Measurements from ENCODE around the gene PBX3.

PBX3 gene

DNA sequence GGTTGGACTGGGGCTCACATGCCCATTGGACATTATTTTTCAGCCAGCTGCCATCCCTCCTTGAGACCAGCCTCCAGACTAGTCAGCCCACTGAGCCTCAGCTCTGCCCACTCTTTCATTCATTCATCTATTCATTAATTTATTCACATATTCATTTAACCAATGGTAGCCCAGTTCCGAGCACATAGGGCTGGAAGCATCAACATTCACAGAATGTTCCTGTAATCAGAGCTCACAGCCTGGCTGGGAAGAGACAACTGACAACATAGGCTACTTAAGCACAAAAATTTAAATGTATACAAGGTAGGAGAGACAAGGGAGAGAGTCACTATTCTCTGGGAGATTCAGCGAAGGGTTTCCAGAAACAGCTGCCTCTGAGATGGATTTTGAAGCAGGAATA, 17.0 kb upstream of the PBX3 start:
- Histone ChIP-seq H3K27me3 (ENCODE audit: low read length) (no peaks in the 10 kb centered on the region), H3K4me3 (ENCODE audit: insufficient read depth, low read length, poor library complexity, severe bottlenecking) (no peak overlapping the region), H3K36me3 (ENCODE audit: low read length) (no peaks in the 10 kb centered on the region), H3F3A (ENCODE audit: insufficient read depth) (no peaks in the 10 kb centered on the region), H4K20me1 (ENCODE audit: low read depth, low read length) (no peaks in the 10 kb centered on the region), H3K27ac (ENCODE audit: low read depth, low read length) (no peak overlapping the region), H2AFZ (ENCODE audit: low read depth, low read length, severe bottlenecking) (no peak overlapping the region), H3K9ac (ENCODE audit: low read length) (no peak overlapping the region), H3K9me2 (replicated peaks; ENCODE audit: insufficient read depth, low read length) (no peaks in the 10 kb centered on the region), H3K79me2 (ENCODE audit: insufficient read depth, low read length) (no peaks in the 10 kb centered on the region), H3K4me2 (ENCODE audit: low read depth, low read length, poor library complexity, severe bottlenecking) (no peak overlapping the region), H3K9me3 (ENCODE audit: insufficient read depth, low read length) (no peaks in the 10 kb centered on the region)
- TF ChIP-seq, protein P1, sequence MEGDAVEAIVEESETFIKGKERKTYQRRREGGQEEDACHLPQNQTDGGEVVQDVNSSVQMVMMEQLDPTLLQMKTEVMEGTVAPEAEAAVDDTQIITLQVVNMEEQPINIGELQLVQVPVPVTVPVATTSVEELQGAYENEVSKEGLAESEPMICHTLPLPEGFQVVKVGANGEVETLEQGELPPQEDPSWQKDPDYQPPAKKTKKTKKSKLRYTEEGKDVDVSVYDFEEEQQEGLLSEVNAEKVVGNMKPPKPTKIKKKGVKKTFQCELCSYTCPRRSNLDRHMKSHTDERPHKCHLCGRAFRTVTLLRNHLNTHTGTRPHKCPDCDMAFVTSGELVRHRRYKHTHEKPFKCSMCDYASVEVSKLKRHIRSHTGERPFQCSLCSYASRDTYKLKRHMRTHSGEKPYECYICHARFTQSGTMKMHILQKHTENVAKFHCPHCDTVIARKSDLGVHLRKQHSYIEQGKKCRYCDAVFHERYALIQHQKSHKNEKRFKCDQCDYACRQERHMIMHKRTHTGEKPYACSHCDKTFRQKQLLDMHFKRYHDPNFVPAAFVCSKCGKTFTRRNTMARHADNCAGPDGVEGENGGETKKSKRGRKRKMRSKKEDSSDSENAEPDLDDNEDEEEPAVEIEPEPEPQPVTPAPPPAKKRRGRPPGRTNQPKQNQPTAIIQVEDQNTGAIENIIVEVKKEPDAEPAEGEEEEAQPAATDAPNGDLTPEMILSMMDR (IDR thresholded peaks at IDR 0.05; ENCODE audit: insufficient read depth, low read length, poor library complexity, severe bottlenecking) = no peak
- TF ChIP-seq EZH2phosphoT487 (conservative IDR thresholded peaks at IDR 0.05; ENCODE audit: low read length) = no peak

DNA sequence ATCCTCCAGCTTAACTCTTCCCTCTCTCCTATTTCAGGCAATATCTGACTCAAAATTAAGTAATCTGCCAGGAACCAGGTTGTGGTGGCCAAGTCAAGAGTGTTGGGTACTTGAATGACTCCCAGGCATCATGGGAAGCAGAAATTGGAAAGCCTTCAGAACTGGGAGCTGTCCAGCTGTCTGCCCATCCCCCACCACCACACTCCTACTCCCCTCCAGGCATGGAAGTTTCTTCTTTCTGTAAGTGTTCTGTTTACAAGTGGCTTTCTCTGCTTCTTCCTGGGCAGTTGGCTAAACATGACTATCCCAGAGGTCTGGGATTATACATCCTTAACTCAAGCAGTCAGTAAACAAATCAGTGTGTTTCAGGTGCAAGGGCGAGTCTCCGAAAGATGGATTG, 14.6 kb upstream of the PBX3 start:
- H3K9ac ChIP-seq (ENCODE audit: low read length) = no peak overlapping the region
- no peaks in the 10 kb centered on the region for H3K9me3 ChIP-seq (ENCODE audit: insufficient read depth, low read length)
- H3K27ac ChIP-seq (ENCODE audit: low read depth, low read length) = no peak overlapping the region
- H3K4me3 ChIP-seq (ENCODE audit: insufficient read depth, low read length, poor library complexity, severe bottlenecking) = no peak overlapping the region
- H3K79me2 ChIP-seq (ENCODE audit: insufficient read depth, low read length) = no peaks in the 10 kb centered on the region
- H4K20me1 ChIP-seq (ENCODE audit: low read depth, low read length) = no peaks in the 10 kb centered on the region
- H3K27me3 ChIP-seq (ENCODE audit: low read length) = no peaks in the 10 kb centered on the region
- H3K36me3 ChIP-seq (ENCODE audit: low read length) = no peaks in the 10 kb centered on the region
- H3F3A ChIP-seq (ENCODE audit: insufficient read depth) = no peaks in the 10 kb centered on the region
- H3K9me2 ChIP-seq (replicated peaks; ENCODE audit: insufficient read depth, low read length) = no peaks in the 10 kb centered on the region
- H3K4me2 ChIP-seq (ENCODE audit: low read depth, low read length, poor library complexity, severe bottlenecking) = no peak overlapping the region
- TF ChIP-seq, protein P1 (IDR thresholded peaks at IDR 0.05; ENCODE audit: insufficient read depth, low read length, poor library complexity, severe bottlenecking) = no peak
- no peak for TF ChIP-seq EZH2phosphoT487 (conservative IDR thresholded peaks at IDR 0.05; ENCODE audit: low read length)
- no peak overlapping the region for H2AFZ ChIP-seq (ENCODE audit: low read depth, low read length, severe bottlenecking)

DNA sequence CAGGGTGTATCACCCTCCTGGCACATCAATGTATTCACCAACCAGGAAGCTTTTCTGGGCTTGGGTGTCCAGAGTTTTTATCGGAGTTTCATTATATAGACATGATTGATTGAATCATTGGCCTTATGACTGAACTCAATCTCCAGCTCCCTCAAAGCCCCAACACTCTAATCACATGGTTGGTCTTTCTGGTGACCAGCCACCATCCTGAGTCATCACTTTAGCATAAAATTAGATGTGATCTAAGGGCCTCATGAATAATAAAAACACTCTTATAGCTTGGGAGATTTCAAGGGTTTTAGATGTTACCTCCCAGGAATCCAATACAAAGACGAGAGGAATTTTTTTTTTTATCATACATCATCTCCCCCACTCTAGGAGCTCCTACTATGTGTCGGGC, 7.7 kb upstream of the PBX3 start:
- Histone ChIP-seq H3F3A (ENCODE audit: insufficient read depth) (no peaks in the 10 kb centered on the region), H3K36me3 (ENCODE audit: low read length) (no peaks in the 10 kb centered on the region), H3K27ac (ENCODE audit: low read depth, low read length) (no peak overlapping the region), H3K79me2 (ENCODE audit: insufficient read depth, low read length) (no peaks in the 10 kb centered on the region), H3K4me2 (ENCODE audit: low read depth, low read length, poor library complexity, severe bottlenecking) (no peak overlapping the region), H3K4me3 (ENCODE audit: insufficient read depth, low read length, poor library complexity, severe bottlenecking) (no peak overlapping the region), H3K9me3 (ENCODE audit: insufficient read depth, low read length) (no peaks in the 10 kb centered on the region), H3K9ac (ENCODE audit: low read length) (no peak overlapping the region), H3K9me2 (replicated peaks; ENCODE audit: insufficient read depth, low read length) (no peaks in the 10 kb centered on the region), H3K27me3 (ENCODE audit: low read length) (no peaks in the 10 kb centered on the region), H2AFZ (ENCODE audit: low read depth, low read length, severe bottlenecking) (no peak overlapping the region), H4K20me1 (ENCODE audit: low read depth, low read length) (no peaks in the 10 kb centered on the region)
- no peak for TF ChIP-seq EZH2phosphoT487 (conservative IDR thresholded peaks at IDR 0.05; ENCODE audit: low read length)
- TF ChIP-seq, protein P1 (IDR thresholded peaks at IDR 0.05; ENCODE audit: insufficient read depth, low read length, poor library complexity, severe bottlenecking) = no peak
